ENCODE data around the gene ASB5.

The ASB5 gene

DNA sequence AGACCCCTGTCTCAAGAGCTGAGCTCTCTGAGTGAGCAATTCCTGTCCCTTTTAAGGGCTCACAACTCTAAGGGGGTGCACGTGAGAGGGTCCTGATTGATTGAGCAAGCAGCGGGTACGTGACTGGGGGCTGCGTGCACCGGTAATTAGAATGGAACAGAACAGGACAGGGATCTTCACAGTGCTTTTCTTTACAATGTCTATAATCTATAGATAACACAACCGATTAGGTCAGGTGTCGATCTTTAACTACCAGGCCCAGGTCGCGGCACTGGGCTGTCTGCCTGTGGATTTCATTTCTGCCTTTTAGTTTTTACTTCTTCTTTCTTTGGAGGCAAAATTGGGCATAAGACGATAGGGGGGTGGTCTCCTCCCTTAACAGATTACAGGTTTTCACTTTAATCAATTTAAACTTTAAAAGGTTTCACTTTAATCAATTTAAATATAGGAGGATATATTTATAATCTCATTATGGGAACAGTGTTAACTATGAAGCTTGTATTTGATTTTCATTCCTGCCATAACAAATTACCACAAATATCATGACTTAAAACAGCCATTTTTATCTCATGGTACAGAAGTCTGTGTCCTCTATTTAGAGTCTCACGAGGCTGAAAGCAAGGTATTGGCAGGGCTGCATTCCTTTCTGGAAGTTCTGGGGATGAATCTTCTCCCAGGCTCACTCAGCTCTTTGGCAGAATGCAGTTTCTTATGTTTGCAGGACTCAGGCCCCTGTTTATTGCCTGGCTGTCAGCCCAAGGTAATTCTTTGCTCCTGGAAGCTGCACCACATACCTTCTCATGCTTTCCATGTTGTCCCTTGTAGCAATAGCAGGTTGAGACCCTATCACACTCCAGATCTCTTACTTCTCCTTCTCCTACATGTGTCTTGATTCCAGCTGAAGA, 78.9 kb downstream of the ASB5 start:
- Histone ChIP-seq H3K79me2 (ENCODE audit: insufficient read depth, low read length) (no peaks in the 10 kb centered on the region), H3K27me3 (ENCODE audit: low read length) (no peaks in the 10 kb centered on the region), H3K4me3 (ENCODE audit: insufficient read depth, low read length, poor library complexity, severe bottlenecking) (no peak overlapping the region), H4K20me1 (ENCODE audit: low read depth, low read length) (no peaks in the 10 kb centered on the region), H2AFZ (ENCODE audit: low read depth, low read length, severe bottlenecking) (no peak overlapping the region), H3K27ac (ENCODE audit: low read depth, low read length) (no peak overlapping the region), H3K9me3 (ENCODE audit: insufficient read depth, low read length) (no peaks in the 10 kb centered on the region), H3K9me2 (replicated peaks; ENCODE audit: insufficient read depth, low read length) (no peaks in the 10 kb centered on the region), H3K4me2 (ENCODE audit: low read depth, low read length, poor library complexity, severe bottlenecking) (no peak overlapping the region), H3K9ac (ENCODE audit: low read length) (no peak overlapping the region), H3F3A (ENCODE audit: insufficient read depth) (no peaks in the 10 kb centered on the region), H3K36me3 (ENCODE audit: low read length) (no peaks in the 10 kb centered on the region)
- TF ChIP-seq, protein P1, sequence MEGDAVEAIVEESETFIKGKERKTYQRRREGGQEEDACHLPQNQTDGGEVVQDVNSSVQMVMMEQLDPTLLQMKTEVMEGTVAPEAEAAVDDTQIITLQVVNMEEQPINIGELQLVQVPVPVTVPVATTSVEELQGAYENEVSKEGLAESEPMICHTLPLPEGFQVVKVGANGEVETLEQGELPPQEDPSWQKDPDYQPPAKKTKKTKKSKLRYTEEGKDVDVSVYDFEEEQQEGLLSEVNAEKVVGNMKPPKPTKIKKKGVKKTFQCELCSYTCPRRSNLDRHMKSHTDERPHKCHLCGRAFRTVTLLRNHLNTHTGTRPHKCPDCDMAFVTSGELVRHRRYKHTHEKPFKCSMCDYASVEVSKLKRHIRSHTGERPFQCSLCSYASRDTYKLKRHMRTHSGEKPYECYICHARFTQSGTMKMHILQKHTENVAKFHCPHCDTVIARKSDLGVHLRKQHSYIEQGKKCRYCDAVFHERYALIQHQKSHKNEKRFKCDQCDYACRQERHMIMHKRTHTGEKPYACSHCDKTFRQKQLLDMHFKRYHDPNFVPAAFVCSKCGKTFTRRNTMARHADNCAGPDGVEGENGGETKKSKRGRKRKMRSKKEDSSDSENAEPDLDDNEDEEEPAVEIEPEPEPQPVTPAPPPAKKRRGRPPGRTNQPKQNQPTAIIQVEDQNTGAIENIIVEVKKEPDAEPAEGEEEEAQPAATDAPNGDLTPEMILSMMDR (IDR thresholded peaks at IDR 0.05; ENCODE audit: insufficient read depth, low read length, poor library complexity, severe bottlenecking) = no peak
- TF ChIP-seq EZH2phosphoT487 (conservative IDR thresholded peaks at IDR 0.05; ENCODE audit: low read length) = no peak

DNA sequence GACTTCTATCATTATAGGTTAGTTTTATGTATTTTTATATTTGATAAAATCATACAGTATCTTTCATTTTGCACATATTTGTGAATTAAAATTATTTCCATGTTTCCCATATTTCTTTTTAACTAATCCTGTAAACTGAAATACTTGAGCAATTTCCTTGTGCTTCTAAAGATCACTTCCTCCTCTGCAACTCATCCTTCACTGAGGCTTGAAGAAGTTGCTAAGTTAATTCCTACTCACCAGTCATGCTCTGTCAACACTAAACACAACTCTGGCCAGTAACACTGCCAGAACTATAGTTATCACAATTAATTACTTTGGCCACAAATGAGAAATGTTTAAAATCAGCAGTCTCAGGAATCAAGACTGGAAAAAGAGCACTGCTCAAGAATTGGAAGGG, 80.4 kb downstream of the ASB5 start:
- Histone ChIP-seq H3K27me3 (ENCODE audit: low read length) (no peaks in the 10 kb centered on the region), H3K4me2 (ENCODE audit: low read depth, low read length, poor library complexity, severe bottlenecking) (no peak overlapping the region), H3K9me3 (ENCODE audit: insufficient read depth, low read length) (no peaks in the 10 kb centered on the region), H3K4me3 (ENCODE audit: insufficient read depth, low read length, poor library complexity, severe bottlenecking) (no peak overlapping the region), H3K36me3 (ENCODE audit: low read length) (no peaks in the 10 kb centered on the region), H2AFZ (ENCODE audit: low read depth, low read length, severe bottlenecking) (no peak overlapping the region), H3K9me2 (replicated peaks; ENCODE audit: insufficient read depth, low read length) (no peaks in the 10 kb centered on the region), H3K27ac (ENCODE audit: low read depth, low read length) (no peak overlapping the region), H3K79me2 (ENCODE audit: insufficient read depth, low read length) (no peaks in the 10 kb centered on the region), H3F3A (ENCODE audit: insufficient read depth) (no peaks in the 10 kb centered on the region), H4K20me1 (ENCODE audit: low read depth, low read length) (no peaks in the 10 kb centered on the region), H3K9ac (ENCODE audit: low read length) (no peak overlapping the region)
- TF ChIP-seq, protein P1 (IDR thresholded peaks at IDR 0.05; ENCODE audit: insufficient read depth, low read length, poor library complexity, severe bottlenecking) = no peak
- TF ChIP-seq EZH2phosphoT487 (conservative IDR thresholded peaks at IDR 0.05; ENCODE audit: low read length) = no peak

DNA sequence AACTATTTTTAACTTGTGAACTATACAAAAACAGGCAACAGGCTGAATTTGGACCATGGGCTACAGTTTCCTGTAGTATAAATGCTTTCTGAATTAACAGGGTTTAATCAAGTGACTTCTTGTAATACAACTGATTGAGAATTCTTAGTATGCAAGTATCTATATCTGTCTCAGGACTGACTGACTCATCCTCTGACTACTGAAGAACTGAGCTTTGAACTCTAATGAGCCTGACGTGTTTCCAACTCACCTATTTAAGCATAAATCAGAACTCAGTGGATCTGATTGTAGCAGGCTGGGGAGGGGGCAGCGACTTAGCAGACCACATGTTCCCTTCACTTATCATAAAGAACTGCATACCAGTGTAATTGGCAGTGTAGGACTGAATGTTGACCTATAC, 81.4 kb downstream of the ASB5 start:
- Histone ChIP-seq H3K36me3 (ENCODE audit: low read length) (no peaks in the 10 kb centered on the region), H3F3A (ENCODE audit: insufficient read depth) (no peaks in the 10 kb centered on the region), H4K20me1 (ENCODE audit: low read depth, low read length) (no peaks in the 10 kb centered on the region), H3K4me2 (ENCODE audit: low read depth, low read length, poor library complexity, severe bottlenecking) (no peak overlapping the region), H3K27ac (ENCODE audit: low read depth, low read length) (no peak overlapping the region), H3K79me2 (ENCODE audit: insufficient read depth, low read length) (no peaks in the 10 kb centered on the region), H3K4me3 (ENCODE audit: insufficient read depth, low read length, poor library complexity, severe bottlenecking) (no peak overlapping the region), H3K9me3 (ENCODE audit: insufficient read depth, low read length) (no peaks in the 10 kb centered on the region), H3K9me2 (replicated peaks; ENCODE audit: insufficient read depth, low read length) (no peaks in the 10 kb centered on the region), H3K9ac (ENCODE audit: low read length) (no peak overlapping the region), H3K27me3 (ENCODE audit: low read length) (no peaks in the 10 kb centered on the region), H2AFZ (ENCODE audit: low read depth, low read length, severe bottlenecking) (no peak overlapping the region)
- TF ChIP-seq, protein P1 (IDR thresholded peaks at IDR 0.05; ENCODE audit: insufficient read depth, low read length, poor library complexity, severe bottlenecking) = no peak
